Glutamatergic neuron (in vitro differentiated cells): ENCODE results near the gene ZNF407. TPM values are rescaled to one million over a fixed set of nuclear protein-coding genes. Genes with fewer than 3 reads are reported as not detected.

Experiments used
- DNase-seq: peaks from one replicate; pipeline ENCODE4 v3.0.0; 2022
- H3K27ac Mint-ChIP-seq: one replicate; pipeline ENCODE4 v1.8.0; 2020; ENCODE audit warnings: mild to moderate bottlenecking, mixed read lengths, inconsistent platforms; ENCODE audit not compliant: unreplicated experiment
- H3K27me3 Mint-ChIP-seq: one replicate; pipeline ENCODE4 v1.8.0; 2020; ENCODE audit warnings: mild to moderate bottlenecking, moderate library complexity, mixed read lengths, inconsistent platforms; ENCODE audit not compliant: unreplicated experiment
- H3K36me3 Mint-ChIP-seq: one replicate; pipeline ENCODE4 v1.8.0; 2020; ENCODE audit warnings: mild to moderate bottlenecking, mixed read lengths, inconsistent platforms; ENCODE audit not compliant: unreplicated experiment
- H3K4me1 Mint-ChIP-seq: one replicate; pipeline ENCODE4 v1.8.0; 2020; ENCODE audit warnings: mild to moderate bottlenecking, low read depth, mixed read lengths, inconsistent platforms; ENCODE audit not compliant: unreplicated experiment
- H3K4me3 Mint-ChIP-seq: one replicate; pipeline ENCODE4 v1.8.0; 2020; ENCODE audit warnings: mild to moderate bottlenecking, mixed read lengths, inconsistent platforms; ENCODE audit not compliant: unreplicated experiment
- H3K9me3 Mint-ChIP-seq: one replicate; pipeline ENCODE4 v1.8.0; 2020; ENCODE audit warnings: mild to moderate bottlenecking, moderate library complexity, mixed read lengths, inconsistent platforms; ENCODE audit not compliant: unreplicated experiment
- total RNA-seq: library from RNA; stranded (reverse); fragmentation: NEBNext Ultra II Directional; extraction: Animal tissue kit (Norgen Biotek cat#: 25700); gene quantifications from one replicate; pipeline ENCODE4 v1.2.1, GENCODE V29; 2021; ENCODE audit not compliant: unreplicated experiment
- TF ChIP-seq, protein P1 (sequence below): fragments of 200-600 bp; sonication (generic); IDR thresholded peaks from one replicate; pipeline ENCODE4 v1.5.0; 2021; ENCODE audit not compliant: partially characterized antibody, unreplicated experiment

The ZNF407 gene
- total RNA-seq, 1 donor from 2014 or later: 15.8 TPM

DNA sequence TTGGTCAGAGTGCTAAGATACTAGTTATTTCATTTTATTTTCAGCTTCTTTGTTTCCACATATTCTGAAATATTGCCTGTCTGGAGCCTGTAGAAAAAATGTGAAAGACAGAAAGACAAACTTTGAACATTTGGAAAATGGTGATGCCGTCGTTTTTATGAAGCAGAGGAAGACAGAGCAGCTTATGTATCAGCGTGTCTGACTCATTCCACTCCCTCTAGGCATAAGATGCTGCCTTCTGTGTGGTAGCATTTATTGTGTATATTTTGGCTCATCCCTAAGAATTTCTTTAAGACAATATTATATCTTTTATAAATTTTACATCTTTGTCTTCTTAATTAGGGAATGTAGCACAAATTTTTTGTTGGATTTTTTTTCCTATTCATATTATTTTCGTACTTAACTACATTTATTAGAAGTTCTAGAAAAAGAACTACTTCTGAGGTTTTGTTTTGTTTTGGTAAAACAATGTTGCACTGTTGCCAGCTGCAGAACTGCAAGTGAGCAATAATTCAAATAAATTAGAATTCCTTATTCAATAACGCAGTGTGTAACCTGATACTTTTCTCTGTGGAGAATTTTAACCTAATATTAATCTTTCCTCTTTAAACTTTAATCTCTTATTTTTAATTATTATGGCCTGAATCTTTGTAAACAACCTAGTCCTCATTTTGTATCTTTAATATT lies 300.4 kb downstream of the ZNF407 start:
- Mint-ChIP-seq H3K4me3 (no peak overlapping the region), H3K36me3 (no peaks in the 10 kb centered on the region), H3K9me3 (no peaks in the 10 kb centered on the region), H3K27ac (no peak overlapping the region), H3K27me3 (no peaks in the 10 kb centered on the region), H3K4me1 (peaks cover 5% of the 10 kb centered on the region)
- TF ChIP-seq, protein P1, sequence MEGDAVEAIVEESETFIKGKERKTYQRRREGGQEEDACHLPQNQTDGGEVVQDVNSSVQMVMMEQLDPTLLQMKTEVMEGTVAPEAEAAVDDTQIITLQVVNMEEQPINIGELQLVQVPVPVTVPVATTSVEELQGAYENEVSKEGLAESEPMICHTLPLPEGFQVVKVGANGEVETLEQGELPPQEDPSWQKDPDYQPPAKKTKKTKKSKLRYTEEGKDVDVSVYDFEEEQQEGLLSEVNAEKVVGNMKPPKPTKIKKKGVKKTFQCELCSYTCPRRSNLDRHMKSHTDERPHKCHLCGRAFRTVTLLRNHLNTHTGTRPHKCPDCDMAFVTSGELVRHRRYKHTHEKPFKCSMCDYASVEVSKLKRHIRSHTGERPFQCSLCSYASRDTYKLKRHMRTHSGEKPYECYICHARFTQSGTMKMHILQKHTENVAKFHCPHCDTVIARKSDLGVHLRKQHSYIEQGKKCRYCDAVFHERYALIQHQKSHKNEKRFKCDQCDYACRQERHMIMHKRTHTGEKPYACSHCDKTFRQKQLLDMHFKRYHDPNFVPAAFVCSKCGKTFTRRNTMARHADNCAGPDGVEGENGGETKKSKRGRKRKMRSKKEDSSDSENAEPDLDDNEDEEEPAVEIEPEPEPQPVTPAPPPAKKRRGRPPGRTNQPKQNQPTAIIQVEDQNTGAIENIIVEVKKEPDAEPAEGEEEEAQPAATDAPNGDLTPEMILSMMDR: no peak
- no peak for DNase-seq

GRCh38 chr18:74898965-74899364 lies 301.3 kb downstream of the ZNF407 start:
- Mint-ChIP-seq H3K27ac (no peak overlapping the region), H3K36me3 (no peaks in the 10 kb centered on the region), H3K4me3 (no peak overlapping the region), H3K9me3 (no peaks in the 10 kb centered on the region), H3K4me1 (peaks cover 5% of the 10 kb centered on the region), H3K27me3 (no peaks in the 10 kb centered on the region)
- TF ChIP-seq, protein P1: no peak
- no peak for DNase-seq

DNA sequence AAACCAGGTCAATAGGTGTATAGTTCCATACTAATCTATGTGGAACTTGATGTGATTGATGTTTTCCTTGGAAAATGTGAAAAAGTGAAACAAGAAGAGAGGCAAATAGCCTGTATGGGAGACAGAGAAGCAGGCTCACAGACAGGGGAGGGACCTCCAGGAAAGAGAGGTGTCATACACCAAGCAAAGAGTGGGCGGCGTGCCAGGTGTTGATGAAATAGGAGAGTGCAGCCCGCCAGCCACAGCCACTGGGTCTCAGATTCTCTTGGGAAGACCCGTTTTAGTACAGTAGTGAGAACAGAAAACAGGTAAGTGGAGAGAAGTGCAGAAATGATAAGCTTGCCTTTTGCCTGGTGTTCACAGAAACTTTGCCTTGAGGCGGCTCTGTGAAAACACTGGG lies 301.9 kb downstream of the ZNF407 start:
- Mint-ChIP-seq H3K4me3 (no peak overlapping the region), H3K9me3 (no peaks in the 10 kb centered on the region), H3K27ac (no peak overlapping the region), H3K4me1 (peaks cover 7% of the 10 kb centered on the region), H3K27me3 (no peaks in the 10 kb centered on the region), H3K36me3 (no peaks in the 10 kb centered on the region)
- no peak for DNase-seq
- TF ChIP-seq, protein P1: no peak

DNA sequence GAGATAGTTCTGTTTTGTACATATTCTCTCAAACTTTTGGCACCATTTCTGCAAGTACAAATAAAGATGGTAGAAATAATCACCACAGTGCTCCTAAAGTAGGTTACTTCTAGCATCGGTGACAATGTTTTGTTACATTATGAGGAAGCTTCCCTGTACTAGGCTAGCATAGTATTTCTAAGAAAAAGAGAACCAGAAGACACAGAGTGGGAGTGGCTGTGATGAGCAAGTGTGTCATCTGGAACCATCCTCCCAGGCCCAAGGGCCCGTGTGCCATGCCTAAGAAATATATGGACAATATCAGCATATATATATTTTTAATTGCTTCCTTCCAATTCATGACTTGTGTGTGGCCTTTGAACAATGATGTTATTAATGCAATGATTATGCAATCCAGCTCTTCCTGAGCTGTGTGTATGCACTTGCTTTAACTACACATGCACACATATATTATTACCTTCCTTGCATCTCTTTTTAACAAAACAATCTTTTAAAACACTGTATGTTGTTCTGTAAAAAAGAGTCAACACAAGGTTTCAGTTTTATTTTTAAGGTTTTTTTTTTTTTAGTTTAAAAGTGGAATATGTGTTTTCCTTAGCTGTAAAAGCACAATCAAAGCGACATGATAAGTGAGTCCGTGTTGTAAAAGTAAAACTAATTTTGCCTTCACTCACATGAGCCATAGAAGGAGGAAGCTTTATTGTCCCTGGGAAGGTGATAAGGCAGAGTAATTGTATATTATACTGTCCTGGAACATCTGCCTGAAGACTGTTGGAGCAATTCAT lies 303.9 kb downstream of the ZNF407 start:
- no peak overlapping the region for H3K4me3 Mint-ChIP-seq
- TF ChIP-seq, protein P1: no peak
- H3K27ac Mint-ChIP-seq: no peak overlapping the region
- H3K36me3 Mint-ChIP-seq: no peaks in the 10 kb centered on the region
- DNase-seq: no peak
- H3K4me1 Mint-ChIP-seq: peaks cover 18% of the 10 kb centered on the region
- no peaks in the 10 kb centered on the region for H3K27me3 Mint-ChIP-seq
- H3K9me3 Mint-ChIP-seq: no peaks in the 10 kb centered on the region

- Mint-ChIP-seq H3K9me3 (no peaks in the 10 kb centered on the region), H3K4me1 (peaks cover 18% of the 10 kb centered on the region), H3K27me3 (no peaks in the 10 kb centered on the region), H3K4me3 (no peak overlapping the region), H3K27ac (no peak overlapping the region), H3K36me3 (no peaks in the 10 kb centered on the region)
- no peak for DNase-seq
- TF ChIP-seq, protein P1: no peak
Measured at GRCh38 chr18:74902147-74902455, 304.4 kb downstream of the ZNF407 start.
